Uterus (tissue), 2 donors: ENCODE results near the gene SLC23A2.

Experiments used
- POLR2A ChIP-seq, 2 donors: fragments of 450-650 bp; IDR thresholded peaks; one replicate each; pipeline ENCODE4 v1.6.1; 2016; ENCODE audit warnings: antibody characterized with exemption in 2 of 2, mild to moderate bottlenecking in 1 of 2, moderate library complexity in 1 of 2
- TF ChIP-seq, protein P1 (sequence below), 4 experiments: fragments of 200-600 bp in 2 of 4; fragments of 450-650 bp in 2 of 4; sonication (generic) in 2 of 4; IDR thresholded peaks; one replicate each; pipeline ENCODE4 v1.5.1; 2016 to 2019; ENCODE audit warnings: antibody characterized with exemption in 4 of 4, mild to moderate bottlenecking in 2 of 4, moderate library complexity in 1 of 4

DNA sequence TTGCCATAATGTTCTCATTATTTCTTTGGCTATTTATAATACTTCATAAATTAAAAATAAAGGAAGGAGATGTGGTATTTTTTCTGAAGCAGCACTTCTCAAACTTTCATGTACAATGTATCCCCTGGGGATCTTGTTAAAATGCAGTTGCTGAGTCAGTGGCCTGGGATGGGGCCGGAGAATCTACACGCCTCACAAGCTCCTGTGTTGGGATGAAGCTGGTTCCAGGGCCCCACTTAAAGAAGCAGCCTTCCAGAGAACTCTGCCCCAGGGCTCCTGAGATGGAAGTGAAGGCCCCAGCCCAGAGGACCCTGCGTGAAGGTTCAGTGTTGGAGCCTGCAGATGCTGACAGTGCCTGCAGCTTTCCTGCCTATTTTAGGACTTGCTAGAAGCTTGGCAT, 40.1 kb upstream of the SLC23A2 start:
- TF ChIP-seq, protein P1, sequence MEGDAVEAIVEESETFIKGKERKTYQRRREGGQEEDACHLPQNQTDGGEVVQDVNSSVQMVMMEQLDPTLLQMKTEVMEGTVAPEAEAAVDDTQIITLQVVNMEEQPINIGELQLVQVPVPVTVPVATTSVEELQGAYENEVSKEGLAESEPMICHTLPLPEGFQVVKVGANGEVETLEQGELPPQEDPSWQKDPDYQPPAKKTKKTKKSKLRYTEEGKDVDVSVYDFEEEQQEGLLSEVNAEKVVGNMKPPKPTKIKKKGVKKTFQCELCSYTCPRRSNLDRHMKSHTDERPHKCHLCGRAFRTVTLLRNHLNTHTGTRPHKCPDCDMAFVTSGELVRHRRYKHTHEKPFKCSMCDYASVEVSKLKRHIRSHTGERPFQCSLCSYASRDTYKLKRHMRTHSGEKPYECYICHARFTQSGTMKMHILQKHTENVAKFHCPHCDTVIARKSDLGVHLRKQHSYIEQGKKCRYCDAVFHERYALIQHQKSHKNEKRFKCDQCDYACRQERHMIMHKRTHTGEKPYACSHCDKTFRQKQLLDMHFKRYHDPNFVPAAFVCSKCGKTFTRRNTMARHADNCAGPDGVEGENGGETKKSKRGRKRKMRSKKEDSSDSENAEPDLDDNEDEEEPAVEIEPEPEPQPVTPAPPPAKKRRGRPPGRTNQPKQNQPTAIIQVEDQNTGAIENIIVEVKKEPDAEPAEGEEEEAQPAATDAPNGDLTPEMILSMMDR (IDR thresholded peaks at IDR 0.05): no peak
- no peak for TF ChIP-seq POLR2A (IDR thresholded peaks at IDR 0.05)
